HT-29 (cell line): Measurements from ENCODE around the gene GPRIN3. TPM values are rescaled to one million over a fixed set of nuclear protein-coding genes. Genes with fewer than 3 reads are reported as not detected.
"Not testable (repeated sequence)": the region's sequence is repeated elsewhere in the genome, so short reads cannot be mapped to it uniquely, and the experiment has no call there.

Experiments
- DNase-seq: peaks from one replicate; pipeline ENCODE4 v3.0.0-alpha.2; 2015; ENCODE audit warnings: low spot score
- total RNA-seq: library from RNA; depleted of rRNA; stranded (reverse); fragments of >200 nt; shearing (Covaris generic); gene quantifications from 2 replicates; pipeline ENCODE4 v1.2.3, GENCODE V29; 2014

GPRIN3 gene
- total RNA-seq, 1 experiment from 2014 or later = 3.3 TPM

DNA sequence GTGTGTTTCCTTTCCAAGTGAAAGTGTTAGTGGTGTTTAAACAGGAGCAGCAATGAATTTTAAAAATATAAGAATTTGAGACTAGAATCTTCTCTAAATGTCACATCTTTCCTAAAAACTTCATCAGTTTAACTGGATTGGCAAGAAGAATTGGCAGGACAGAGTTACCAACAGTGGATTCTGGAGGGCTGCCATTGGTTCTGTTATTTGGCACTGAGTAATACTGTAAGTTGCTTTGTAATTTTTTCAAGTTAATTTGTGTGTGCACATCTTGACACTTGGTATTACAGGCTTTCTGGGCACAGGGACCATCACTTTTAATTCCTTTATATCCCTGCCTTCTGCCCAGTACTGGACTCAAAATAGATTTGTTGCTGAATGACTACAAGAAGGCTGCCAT, 4.5 kb upstream of the GPRIN3 start:
- no peak for DNase-seq

DNA sequence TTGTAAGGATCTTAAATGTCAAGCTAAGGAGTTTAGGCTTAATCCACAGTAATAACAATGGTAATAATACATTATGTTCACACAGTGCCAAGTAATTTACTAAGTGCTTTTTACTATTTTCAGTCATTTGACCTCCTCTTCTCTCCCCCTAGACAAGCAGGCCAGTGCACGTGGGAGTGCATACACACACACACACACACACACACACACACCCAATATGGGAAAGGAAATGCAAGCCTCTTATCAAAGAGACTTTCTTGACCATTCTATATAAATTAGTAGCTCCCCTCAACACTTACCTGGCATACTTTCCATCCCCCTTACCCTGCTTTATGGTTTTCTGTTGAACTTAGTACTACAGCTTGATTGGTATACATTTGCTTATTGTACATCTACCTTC, 3.8 kb upstream of the GPRIN3 start:
- no peak for DNase-seq

DNA sequence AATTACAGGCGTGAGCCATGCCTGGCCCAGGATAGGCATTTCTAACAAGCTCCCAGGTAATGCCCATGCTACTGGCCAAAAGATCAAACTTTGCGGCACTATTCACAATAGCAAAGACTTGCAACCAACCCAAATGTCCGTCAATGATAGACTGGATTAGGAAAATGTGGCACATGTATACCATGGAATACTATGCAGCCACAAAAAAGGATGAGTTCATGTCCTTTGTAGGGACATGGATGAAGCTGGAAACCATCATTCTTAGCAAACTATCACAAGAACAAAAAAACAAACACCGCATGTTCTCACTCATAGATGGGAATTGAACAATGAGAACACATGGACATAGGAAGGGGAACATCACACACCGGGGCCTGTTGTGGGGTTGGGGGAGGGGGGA, 1.6 kb upstream of the GPRIN3 start:
- not testable (repeated sequence) for DNase-seq

DNA sequence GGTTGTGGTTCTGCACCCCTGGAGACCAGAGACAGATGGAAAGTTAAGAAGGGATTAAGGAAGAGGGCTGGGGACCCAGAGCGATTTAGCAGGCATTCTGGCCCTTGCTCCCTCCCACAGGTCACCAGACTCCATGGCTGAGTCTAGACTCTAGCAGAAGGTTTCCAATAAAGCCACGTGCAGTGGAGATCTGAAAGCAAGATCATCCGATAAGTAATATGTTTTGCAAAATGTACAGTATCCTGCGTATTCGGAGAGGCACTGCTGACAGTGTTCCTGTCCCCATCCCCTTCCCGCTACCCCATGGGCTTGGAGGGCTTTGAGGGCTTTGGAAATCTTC, 531 bp upstream of the GPRIN3 start:
- DNase-seq = peak; percentile 22

DNA sequence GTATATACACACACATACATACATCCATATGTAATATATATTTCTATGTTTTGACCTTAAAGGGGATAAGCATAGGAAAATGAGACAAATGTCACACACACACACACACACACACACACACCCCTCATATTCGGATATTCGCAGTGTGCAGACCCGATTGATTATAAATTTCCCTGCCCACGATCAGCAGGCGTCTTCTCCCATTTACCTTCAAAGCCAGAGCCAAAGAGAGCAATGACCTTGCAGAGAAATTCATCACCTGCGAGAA, 488 bp downstream of the GPRIN3 start:
- no peak for DNase-seq

DNA sequence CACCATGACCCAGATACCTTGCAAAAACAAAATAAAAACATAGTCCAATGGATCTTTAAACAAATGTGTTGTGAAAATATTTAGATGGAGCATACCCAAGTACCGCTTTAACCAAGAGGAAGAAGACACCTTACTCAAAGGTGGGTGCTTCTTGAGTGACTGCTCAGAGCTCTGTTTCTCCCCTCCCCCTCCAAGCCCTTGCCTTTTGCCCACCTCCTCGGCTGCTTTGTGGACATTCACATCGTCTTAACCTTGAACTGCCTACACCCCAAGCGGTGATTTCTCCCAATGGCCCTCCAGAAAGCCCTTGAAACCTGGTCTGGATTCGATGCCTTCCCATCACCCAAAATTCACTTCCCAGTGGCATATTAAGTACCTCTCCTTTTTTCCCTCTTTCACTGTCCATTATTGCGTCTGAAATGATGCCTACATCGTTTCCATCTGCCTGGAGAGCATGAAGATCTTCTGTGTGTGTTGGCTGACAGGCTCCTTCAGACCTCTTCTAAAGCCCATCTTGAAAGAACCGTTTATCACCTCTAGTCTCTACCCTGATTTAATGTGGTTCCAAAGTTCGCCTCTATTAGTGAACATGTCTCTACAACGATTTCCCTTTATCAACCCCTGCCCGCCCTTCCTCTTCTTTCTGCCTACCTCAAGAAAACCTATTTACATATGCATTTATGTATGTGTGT, 968 bp downstream of the GPRIN3 start:
- peak; percentile 38 for DNase-seq

DNA sequence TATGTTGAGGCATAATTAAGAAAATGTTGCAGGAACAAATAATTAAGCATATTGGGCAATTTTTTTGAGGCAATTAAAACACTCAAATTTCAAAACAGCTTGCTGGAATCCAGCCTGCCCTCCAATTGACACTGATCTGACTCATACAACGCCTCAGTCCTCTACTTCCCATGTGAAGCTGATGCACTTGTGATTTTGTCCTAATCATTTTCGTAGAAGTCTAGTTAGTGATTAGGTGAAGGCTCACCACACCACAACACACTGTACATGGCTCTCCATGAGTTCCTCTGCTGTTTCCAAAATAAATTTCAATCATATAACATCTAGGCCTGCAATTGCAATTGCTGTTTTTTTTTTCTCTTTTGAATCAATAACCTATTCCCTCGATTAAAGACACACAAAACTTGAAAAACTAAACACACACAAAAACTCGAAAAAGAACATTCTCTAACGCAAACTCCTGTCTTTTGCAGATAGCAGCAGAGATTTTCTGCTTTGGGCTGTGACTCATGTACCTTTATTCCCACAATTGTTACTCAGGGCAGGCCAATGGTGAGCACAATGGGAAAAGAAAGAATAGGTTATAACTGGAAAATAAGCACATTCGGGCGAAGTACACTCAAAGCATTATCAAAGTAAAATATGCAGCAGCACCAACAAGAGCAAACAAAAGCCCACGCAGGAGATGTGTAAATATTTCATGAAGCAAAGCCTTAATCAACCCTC, 1.7 kb downstream of the GPRIN3 start:
- peak; percentile 17 for DNase-seq

DNA sequence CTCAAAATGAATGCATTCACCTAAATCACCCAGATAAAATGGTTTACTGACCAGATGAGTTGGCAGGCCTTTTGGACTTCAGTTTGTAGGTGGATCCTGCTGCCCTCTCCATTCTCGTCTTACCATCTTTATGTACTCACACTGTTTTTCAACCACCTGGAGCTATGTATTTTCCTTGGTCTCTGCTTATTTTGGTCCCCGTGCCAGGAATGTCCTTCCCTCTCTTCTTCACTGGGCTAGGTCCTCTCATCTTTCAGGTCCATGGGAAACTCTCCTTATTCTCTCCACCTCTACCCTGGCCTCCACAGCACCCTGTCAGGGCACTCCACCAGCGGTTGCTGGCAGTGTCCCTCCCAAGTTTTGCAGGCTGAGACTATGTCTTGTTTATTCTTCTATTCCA, 2.6 kb downstream of the GPRIN3 start:
- no peak for DNase-seq

DNA sequence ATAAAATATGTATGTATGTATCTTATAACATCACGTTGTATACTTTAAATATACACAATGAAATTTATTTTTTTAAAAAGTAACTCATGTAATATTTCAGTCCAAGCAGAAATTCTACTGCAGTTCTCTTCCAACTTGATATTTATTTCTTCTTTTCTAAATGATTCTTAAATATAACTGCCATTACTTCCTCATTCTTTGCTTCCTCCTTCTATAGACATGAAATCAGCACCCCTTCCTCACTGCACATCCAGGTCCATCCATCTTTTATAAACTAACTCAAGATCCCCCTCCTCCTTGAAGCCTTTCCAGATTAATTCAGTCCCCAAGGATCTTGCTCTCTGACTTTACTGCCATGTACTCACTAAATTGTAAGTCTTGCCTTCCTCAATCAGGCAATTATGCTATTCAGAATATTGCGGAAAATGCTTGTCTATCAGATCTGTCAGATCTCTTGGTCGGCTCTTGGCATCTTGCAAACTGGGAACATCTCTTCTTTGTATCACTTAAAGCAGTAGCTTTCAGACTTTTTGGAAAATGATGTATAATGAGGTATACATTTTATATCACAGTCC, 3.7 kb downstream of the GPRIN3 start:
- DNase-seq = no peak

DNA sequence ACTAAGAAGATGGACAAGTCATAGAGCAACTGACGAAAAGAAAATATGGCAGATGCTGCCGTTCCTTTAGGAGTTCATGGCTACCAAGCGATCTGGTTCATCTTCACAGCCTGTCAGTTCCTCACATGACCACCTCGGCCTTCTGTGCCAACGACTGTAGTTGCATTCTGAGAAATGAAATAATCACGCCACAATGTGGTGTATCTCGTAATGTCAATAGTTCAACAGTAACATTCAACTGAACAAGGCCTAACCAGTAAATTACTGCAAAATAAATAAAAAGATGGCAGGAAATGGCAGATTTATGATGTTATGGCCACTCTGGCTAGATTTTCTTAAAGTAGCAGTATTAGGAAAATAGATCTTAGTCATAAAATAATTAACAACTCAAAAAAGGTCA, 4.4 kb downstream of the GPRIN3 start:
- DNase-seq = peak; percentile 18

DNA sequence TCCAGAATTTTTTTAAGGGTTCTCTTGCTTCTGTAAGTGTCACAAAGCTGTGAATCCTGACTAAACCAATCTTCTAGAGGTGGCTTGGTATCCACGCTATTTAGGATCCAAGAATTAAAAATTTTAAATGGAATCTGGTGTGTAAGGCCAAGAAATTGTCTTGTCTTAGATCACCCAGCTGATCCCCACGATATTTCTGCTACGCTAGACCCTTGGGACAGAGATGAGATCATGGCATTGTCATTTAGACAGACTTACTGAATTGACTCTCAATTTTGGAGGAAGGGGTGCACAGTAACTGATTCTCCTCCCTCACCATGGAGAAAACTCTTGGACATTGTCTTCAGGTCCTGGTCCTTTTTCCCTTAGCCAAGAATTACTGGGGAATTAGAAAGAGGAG, 5.7 kb downstream of the GPRIN3 start:
- no peak for DNase-seq

DNA sequence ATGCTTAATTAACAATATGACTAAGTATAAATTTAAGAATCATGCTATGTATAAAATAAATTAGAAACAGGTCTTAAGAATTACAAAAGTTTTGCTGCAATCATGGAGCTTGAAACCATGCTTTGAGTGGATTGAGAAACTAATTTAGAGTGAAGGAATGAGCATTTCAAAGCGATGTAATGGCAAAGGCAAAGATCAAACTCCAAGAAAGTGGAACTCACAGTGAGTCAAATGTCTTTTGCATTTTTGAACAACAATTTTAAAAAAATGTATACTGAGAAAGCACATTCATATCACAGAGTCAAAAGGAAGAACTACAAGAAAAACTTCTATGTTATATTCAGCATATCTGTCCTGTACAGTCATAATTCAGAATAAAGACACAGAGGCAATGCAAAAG, 6.6 kb downstream of the GPRIN3 start:
- no peak for DNase-seq

DNA sequence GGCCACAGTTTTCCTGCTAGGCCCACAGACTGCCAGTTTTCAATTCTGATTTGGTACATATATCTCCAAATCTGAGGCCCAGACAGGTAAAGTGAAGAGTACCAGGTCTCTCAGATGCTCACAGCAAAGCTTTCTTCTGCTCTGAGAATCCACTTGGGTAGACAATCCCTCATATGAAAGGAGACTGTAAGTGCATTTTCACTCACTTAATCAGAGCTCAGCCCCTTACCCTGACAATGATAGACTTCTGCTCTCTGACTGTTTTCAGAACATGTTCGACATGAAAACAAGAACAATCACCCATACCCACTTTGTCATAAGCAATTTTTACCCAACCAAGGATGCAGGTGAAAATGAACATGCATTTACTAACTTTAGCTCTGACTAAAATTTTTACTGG, 7.1 kb downstream of the GPRIN3 start:
- no peak for DNase-seq

DNA sequence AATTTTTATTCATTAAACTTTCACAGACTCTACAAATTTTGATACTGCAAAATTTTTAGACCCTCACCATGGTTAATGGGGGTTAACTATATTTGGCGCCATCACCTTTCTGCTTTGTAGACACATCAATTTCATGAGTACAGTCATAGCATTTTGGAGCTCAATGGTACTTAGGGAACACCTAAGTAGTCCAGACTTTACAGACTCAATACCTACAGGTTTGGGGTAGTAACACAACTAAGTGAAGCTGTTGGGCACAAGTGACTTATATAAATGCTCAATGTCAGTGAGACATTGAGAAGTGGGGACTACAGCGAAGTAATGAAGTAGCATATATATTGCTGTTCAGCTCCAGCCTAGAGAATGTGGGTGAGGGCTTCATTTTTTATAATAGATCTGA, 7.5 kb downstream of the GPRIN3 start:
- no peak for DNase-seq

DNA sequence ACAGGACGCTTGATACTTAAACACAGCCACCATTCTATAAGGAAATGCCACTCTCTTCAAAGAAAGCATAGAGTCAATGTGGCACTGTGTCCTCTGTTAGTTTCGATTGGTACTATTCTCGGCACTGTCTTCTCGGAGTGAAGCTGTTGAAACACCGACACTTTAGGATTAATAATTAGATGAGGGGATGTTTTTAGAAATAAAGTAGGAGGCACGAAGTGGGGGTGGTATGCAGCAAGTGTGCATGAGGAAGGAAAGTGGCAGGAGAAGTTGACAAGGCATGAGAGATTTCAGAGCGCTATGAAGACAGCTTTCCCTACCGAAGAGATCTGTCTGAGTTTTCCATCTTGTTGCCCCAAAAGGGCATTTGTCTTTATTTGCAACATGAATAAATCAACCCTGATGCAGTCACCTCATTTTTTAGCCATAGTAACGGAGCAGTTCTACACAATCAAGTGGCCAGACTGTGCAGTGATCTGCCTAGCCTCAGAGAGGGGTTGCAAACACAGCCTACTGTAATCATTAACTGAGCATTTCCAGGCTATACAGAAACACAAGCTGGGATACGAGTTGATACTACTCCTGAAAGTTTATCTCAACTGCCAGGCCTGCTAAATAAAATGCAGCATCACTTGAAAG, 8.3 kb downstream of the GPRIN3 start:
- peak; percentile 45 for DNase-seq

DNA sequence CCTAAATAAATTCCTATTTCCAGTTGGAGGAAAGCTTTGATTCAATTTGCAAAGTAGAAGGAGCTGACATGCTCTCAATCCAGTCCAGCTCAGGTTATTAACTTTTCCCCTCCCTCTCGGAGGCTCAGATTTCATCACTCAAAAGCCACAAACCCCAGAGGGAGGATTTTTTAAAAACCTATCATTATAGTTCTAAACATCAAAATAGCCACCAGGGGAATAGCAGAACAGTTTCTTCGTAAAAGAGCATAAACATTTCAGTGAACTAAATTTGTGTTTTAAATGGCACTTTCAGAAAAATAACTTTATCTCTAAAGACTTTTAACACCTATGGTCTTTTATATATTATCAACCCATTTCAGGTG, 8.8 kb downstream of the GPRIN3 start:
- no peak for DNase-seq

DNA sequence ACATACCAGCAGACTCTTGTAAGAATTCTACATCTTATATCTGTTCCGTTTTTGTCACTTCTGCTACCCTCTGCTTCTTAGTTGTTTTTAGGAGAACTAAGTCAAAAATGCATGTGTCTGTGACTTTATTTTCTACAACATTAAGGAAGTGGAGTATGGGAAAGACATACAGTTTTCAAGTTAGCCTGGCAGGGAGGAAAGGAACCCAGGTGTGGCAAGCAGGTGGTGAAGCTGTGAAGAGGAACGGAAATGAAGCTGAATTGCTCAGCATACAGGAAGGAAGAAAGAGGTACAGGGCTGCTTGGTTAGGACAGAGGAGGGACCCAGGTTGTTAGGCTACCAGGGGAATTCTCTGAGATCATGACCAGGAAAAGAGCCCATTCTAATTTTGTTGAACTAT, 9.4 kb downstream of the GPRIN3 start:
- DNase-seq = no peak

DNA sequence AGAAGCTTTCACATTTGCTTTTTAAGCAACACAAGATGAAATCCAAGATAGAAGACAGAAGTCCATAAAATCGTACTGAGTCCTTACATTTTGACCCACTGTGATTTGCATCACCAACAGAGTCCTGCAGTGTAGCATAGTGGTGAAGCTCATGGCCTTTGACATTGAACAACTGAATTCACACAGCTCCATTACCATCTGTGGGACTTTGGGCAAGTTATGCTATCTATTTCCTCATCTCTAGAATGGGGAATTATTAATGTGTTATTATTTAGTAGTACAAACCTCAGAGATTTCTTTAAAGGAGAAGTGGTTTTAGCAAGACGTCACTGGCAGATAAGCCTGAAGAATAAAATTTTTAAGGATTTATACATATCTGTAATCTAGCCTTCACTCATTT, 10.7 kb downstream of the GPRIN3 start:
- DNase-seq = no peak

DNA sequence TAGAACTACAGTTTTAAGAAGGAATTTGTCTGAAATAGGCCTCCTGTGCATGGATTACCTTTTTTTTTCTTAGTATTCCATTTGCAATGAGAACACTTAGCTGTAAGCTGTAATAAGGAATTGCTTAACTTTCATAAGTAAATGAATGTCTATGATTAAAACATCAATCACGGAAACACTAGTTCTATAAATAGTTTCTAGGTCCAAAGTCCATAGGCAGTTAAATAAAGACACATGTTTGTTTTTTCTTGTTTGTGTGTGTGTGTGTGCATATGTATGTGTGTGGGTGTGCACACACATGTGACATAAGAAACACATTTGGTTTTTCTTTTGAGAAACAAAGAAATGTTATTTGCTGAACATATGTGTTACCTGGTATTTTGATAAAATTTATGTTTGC, 11.2 kb downstream of the GPRIN3 start:
- DNase-seq = peak; percentile 69

DNA sequence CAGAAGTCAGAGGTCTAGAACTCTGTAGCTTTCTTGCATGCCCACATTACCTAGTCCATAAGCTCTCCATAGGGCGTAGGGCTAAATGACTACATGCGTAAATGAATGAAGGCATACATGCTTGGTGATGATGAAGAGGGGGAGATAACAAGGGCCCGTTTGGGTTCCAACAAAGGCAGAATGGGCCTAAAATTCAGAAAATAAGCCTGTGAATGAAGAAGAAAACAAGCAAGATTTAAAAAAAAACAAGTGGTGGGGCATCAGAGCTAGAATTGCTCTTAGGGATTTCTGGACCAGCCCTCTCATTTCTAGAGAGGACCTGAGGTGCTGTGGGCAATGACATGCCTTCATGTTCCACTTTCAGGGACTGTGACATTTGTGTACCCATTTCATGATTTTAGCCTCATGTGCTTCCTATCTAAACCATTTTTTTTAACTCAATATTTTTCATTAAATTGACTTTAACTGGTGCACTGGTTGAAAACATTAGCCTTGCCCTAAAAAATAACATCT, 12.1 kb downstream of the GPRIN3 start:
- no peak for DNase-seq

DNA sequence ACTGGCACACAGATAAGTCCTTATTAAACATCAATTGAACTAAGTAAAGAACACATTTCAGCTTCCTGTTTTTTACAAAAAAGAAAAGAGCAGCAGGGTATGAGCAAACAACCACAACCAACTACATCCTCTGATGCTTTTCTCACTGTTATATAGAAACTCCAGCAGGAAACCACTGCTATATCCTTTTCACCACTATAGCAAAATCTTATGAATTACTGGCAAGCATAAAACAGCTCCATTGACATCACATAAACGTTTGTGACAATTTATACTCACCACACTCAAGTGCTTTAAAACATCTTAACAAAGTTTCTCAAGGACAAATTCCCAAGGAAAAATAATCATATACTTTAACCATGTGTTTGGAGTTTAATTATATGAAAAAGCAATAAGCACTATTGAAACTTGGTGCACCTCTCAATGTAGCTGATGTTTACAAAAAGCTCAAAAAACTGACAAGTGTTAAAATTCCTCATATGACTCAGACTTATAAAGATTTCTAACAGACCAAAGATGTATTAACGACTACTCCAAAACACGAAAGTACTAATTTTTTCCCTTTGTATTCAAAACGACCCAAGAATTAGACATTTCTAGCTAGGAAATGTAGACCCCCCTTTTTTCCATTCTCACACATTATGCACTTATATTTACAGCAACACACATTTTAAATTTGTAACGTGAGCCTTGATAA, 12.9 kb downstream of the GPRIN3 start:
- no peak for DNase-seq

DNA sequence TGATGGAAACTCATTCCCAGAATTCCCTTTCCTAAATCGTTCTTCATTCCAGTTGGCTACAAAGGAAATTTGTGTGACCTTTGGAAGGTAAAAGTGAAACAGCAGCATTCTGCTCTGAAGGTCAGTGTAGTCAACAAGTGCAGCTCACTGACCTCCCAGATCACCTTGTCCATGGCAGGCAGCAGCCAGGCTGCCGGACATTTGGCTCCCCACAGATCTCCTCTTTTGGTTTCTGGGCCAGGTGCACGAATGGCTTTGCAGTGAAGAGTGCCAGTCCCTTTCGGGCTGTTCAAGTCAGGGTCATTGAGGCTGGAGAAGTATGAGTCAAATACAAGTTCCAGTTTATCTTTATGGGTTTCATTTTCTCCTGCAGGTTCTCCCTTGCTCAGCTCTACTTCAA, 14.3 kb downstream of the GPRIN3 start:
- DNase-seq = no peak
